AG09319 (cell line): Measurements from ENCODE around the gene PHETA1.
A peak's percentile ranks its signal among the peaks of the same experiment; 100 is the strongest.

Experiments
- DNase-seq: peaks from one replicate; pipeline ENCODE4 v3.0.0-alpha.2; 2010; ENCODE audit warnings: low read depth; ENCODE audit errors: extremely low read depth
- CTCF ChIP-seq: IDR thresholded peaks from 2 replicates; pipeline ENCODE4 v1.5.1; 2011; ENCODE audit warnings: low read depth, mild to moderate bottlenecking, inconsistent platforms, low read length, moderate library complexity

Gene PHETA1

DNA sequence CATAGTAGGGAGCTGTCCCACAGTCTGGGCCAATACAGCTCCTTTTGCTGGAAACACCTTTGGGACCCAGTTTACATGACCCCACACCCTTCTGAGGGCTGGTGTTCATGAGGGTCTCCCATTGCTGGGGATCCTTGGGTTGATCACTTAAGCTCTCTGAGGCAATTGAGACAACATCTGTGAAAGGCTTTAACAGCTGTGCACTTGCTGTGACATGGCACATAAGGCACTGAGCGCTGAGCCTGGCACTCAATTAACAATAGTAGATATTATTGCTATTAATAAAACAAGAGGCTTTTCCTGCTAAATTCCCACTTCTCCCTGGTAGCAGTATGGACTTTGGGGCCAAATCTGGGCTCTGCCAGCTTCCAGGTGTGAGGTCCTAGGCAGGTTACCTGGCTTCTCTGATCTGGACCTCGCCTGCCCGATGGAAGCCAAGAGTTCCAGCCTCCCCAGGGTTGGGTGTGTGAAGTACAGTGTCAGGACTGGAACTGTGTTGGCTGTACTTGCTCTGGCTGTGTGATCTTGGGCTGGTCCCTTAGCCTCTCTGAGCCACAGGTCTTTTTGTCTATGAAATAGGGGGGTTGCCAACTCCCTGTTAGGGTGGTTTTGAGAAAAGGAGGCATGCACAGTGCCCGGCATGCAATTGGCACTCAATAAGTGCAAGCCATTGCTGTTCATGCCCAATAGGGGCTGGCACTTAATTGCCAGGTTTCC, 39.9 kb upstream of the PHETA1 start:
- DNase-seq, result no peak

DNA sequence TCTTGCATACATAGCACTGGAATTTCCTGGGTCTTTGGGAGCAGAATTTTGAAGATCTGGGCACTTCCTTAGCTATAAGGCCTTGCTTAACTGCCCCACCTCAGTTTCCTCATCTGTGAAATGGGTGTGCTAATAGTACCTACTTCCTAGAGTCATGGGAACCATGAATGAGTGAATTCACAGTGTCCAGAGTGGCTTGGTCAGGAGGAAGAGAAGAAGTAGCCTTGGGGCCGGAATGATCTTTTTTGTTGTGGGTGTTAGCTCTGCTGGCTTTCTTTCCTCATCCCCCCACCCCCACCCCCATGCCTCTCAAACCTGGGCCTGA, 39.2 kb upstream of the PHETA1 start:
- DNase-seq, result no peak
- no peak for TF ChIP-seq CTCF

More for the DNA sequence above, 39.9 kb upstream of the PHETA1 start:
- no peak for TF ChIP-seq CTCF

DNA sequence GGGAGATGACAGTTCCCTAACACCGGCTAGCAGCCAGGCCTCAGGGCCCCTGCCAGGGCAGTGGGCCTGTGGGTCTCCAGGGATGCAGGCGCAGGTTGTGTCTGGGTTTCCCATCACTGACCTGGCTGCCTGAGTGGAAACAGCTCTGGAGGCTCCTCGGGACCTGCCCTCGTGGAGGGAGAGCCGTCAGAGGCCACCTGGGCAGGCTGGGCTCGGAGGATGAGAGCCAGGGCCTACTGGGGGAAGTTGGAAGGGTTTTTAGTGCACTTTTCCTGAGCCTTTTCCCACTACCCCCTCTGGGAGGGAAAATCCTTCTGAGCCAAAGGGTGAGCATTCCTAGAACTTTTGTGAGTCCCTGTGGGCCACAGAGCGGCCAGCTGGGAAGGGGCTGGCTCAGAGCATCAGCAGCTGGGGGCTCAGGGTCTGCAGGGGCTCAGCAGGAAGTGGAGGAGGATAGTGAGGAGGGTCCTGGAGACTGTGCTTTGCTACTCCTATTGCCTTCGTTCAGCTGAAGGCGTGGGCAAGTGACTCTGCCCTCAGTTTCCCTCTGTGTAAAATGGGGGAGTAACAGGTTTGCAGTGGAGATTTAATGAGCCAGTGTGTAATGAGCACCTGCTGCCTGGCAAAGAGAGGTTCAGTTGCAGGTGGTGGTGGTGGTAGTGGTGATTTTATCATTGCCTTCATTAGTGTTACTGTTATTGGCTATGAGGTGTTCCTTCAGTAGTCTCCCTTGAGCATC, 38.7 kb upstream of the PHETA1 start:
- DNase-seq, result no peak
- TF ChIP-seq CTCF, result no peak

GRCh38 chr12:111406474-111407376, 37.8 kb upstream of the PHETA1 start:
- TF ChIP-seq CTCF, result no peak
- no peak for DNase-seq

DNA sequence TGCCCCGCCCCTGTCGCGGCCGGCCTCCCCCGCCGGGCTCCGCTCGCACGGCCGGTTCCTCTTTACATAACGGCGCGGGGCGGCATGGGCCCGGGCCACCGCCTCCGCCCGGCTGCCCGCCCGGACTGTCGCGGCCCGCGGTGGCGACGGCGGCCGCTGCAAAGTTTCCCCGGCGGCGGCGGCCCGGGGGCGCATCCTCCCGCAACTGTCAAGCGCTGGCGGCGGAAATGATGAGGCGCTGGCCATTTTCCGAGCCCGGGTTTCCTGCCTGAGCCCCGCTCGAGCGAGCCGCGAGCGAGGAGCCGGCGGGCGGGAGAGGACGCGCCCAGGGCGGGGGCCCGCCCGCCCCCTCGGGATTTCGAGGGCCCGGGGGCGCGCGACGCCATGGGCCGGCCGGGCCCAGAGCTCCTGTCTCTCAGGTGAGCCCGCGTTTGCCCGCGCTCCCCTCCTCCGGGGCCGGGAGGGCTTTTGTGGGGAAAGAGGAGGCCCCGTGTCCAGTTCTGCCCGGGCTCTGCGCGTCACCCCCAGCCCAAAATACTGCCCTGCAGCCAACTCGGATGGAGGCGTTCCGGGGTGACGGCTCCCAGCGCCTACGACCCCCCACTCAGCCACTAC, 37.1 kb upstream of the PHETA1 start, which contains the start of gene SH2B3:
TSS of gene SH2B3 (plus strand) at position 65 of the 615 bp plus-strand sequence. CDS start 12,223 bp downstream, outside the sequence.
- no peak for TF ChIP-seq CTCF
- no peak for DNase-seq

DNA sequence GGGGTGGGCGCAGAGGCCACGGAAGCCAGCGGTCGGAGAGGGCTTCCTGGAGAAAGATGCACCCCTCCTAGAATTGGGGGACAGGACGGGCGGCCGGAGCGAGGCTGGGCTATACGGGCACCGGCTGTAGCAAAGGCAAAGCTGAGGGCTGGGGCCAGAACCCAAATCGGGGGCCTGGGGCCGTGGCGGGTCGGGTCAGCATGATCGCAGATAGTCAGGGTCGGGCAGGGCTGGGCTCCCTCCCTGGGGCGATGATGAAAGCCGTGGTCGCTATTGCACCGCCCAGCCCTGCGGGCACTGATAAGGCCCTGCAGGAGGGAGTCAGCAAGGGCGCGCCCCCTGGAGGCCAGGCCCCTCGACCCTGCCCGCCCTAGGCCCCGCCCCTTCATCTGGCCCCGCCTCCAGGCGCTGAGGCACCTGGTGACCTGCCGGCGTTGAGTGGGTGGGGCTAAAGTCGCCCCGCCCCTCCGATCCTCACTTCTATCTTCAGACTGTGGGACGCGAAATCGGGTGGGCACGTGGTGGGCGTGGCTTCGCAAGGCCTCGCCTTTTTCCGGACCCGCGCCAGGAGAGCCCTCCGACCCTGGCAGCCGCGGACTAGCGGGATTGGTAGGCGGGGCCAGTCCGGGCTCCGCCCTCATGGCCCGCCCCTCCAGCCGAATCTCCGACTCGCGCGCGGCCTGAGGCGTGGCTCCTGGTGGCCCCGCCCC, 36.4 kb upstream of the PHETA1 start:
- TF ChIP-seq CTCF, result peak; percentile 40
- DNase-seq, result peak; percentile 65
